ENCODE data around the gene ONECUT2.
"Not testable (repeated sequence)": the region's sequence is repeated elsewhere in the genome, so short reads cannot be mapped to it uniquely, and the experiment has no call there.

Gene ONECUT2

DNA sequence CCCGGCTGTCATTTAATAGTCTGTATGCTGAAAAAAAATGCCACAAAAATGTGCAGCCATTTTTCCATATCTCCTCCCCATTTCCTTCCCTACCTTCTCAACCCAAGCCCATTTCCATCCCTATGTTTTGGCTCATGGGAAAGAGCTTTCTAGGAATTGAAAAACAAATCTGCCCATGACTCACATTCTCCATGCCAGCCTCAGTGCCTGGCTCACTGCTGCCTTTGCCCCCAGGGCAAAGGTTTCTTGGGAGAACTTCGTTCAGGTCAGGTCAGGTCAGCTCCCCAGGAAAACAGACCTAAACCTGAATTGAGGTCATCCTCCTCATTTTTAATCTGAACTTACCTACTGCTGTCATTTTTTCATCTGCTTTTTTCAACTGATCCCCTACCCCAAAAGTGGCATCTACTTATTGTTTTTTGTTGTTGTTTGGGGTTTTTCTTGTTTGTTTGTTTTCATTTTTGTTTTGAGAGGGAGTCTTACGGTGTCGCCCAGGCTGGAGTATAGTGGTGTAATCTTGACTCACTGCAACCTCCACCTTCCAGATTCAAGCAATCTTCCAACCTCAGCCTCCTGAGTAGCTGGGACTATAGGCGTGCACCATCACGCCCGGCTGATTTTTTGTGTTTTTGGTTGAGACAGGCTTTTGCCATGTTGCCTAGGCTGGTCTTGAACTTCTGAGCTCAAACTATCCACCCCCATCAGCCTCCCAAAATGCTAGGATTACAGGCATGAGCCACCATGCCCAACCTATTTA, 84.7 kb downstream of the ONECUT2 start:
- H3K4me1 Mint-ChIP-seq (ENCODE audit: low read depth): peaks cover 5% of the 10 kb centered on the region
- H3K9me3 Mint-ChIP-seq: no peaks in the 10 kb centered on the region
- peaks cover 20% of the 10 kb centered on the region for H3K27me3 Mint-ChIP-seq
- H3K36me3 Mint-ChIP-seq (ENCODE audit: low read depth): no peaks in the 10 kb centered on the region
- H3K27ac Mint-ChIP-seq: no peak overlapping the region
- H3K4me3 Mint-ChIP-seq: no peak overlapping the region

DNA sequence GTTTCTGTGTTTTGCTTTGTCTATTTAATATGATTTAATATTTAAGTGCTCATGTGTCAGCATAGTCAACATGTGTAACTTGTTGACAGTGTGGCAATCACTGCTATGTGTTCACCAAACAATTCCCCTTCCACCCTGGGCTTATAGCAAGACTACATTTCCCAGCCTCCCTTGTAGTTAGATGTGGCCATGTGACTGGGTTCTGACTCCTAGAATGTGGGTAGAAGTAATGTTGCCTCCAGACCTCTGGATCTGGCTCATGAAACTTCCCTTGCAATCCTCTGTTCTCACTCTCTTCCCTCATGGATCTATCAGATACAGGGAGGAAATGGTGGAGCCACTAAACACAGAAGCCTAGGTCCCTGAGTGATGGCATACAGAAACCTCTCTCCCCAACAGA, 87.2 kb downstream of the ONECUT2 start:
- H3K4me3 Mint-ChIP-seq; H3K27ac Mint-ChIP-seq; H3K36me3 Mint-ChIP-seq (ENCODE audit: low read depth); H3K9me3 Mint-ChIP-seq; H3K4me1 Mint-ChIP-seq (ENCODE audit: low read depth): not testable (repeated sequence)
- H3K27me3 Mint-ChIP-seq: peaks cover 13% of the 10 kb centered on the region

GRCh38 chr18:57523171-57523956, 88.2 kb downstream of the ONECUT2 start:
- H3K9me3 Mint-ChIP-seq: no peaks in the 10 kb centered on the region
- H3K27ac Mint-ChIP-seq: no peak overlapping the region
- no peaks in the 10 kb centered on the region for H3K36me3 Mint-ChIP-seq (ENCODE audit: low read depth)
- H3K4me3 Mint-ChIP-seq: no peak overlapping the region
- peaks cover 11% of the 10 kb centered on the region for H3K27me3 Mint-ChIP-seq
- peaks cover 5% of the 10 kb centered on the region for H3K4me1 Mint-ChIP-seq (ENCODE audit: low read depth)

GRCh38 chr18:57527556-57528229, 92.5 kb downstream of the ONECUT2 start:
- Mint-ChIP-seq H3K27me3 (peaks cover under 1% of the 10 kb centered on the region), H3K4me1 (ENCODE audit: low read depth) (peaks cover 5% of the 10 kb centered on the region), H3K4me3 (no peak overlapping the region), H3K36me3 (ENCODE audit: low read depth) (no peaks in the 10 kb centered on the region), H3K9me3 (no peaks in the 10 kb centered on the region), H3K27ac (no peak overlapping the region)

DNA sequence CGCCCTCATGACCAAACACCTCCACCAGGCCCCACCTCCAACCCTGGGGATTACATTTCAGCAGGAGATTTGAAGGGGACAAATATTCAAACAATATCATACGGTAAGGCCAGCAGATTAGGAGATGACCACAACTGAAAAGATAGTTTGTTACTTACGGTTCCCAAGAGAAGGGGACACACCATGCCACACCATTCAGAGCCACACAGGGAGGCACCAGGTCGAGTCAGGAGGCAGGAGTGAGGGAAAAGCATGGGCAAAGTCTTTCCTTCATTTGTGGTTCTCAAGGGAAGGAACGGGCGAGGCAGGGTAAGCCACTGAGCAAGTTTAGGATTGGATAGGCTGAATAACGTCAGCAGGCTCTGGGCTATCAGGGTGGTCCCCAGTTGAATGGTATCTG, 94.0 kb downstream of the ONECUT2 start:
- Mint-ChIP-seq H3K27ac (no peak overlapping the region), H3K27me3 (peaks cover 3% of the 10 kb centered on the region), H3K9me3 (no peaks in the 10 kb centered on the region), H3K4me3 (no peak overlapping the region), H3K4me1 (ENCODE audit: low read depth) (no peaks in the 10 kb centered on the region), H3K36me3 (ENCODE audit: low read depth) (no peaks in the 10 kb centered on the region)

DNA sequence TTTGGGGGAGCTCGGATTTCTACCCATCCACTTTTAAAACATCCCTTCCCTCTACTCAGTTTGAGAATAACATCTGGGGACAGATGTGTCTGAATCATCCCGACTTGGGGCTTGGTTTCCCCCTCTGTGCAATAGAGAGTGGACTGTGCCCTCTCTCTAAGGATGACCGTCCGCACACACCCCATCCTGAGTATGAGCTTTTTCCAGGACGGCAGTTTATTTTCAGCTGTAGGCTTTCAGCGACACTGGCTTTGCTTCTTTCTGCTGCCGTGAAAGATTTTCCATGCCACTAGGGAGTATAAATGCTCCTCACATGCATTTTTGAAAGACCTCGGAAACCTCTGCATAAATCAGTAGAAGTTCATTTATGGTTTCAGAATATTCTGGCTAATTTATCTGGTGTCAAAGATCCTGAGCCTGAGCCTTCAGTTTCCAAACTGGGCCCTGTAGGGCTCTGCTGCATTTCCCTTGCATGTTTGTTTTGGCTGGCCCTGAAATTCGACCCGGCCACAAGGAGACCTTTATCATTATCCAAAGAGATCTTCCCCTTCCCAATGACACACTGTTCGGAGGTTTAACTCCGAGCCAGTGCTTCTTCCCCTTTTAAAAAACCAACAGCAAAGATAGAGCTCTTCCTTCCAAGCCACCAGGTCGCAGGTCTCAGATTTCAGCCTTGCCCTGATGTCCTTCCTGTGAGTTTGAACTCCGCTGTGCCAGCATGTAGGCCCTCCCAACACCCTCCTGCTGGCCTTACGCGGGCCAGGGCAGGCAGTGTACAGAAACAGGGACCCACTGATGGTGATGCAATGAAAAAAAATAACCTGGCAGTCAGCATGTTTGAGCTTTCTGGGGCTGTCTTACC, 98.1 kb downstream of the ONECUT2 start:
- no peaks in the 10 kb centered on the region for H3K9me3 Mint-ChIP-seq
- no peak overlapping the region for H3K27ac Mint-ChIP-seq
- no peaks in the 10 kb centered on the region for H3K4me1 Mint-ChIP-seq (ENCODE audit: low read depth)
- H3K36me3 Mint-ChIP-seq (ENCODE audit: low read depth): no peaks in the 10 kb centered on the region
- peaks cover 3% of the 10 kb centered on the region for H3K27me3 Mint-ChIP-seq
- no peak overlapping the region for H3K4me3 Mint-ChIP-seq

- no peaks in the 10 kb centered on the region for H3K4me1 Mint-ChIP-seq (ENCODE audit: low read depth)
- H3K36me3 Mint-ChIP-seq (ENCODE audit: low read depth): no peaks in the 10 kb centered on the region
- no peaks in the 10 kb centered on the region for H3K9me3 Mint-ChIP-seq
- no peak overlapping the region for H3K27ac Mint-ChIP-seq
- H3K4me3 Mint-ChIP-seq: no peak overlapping the region
- peaks cover 3% of the 10 kb centered on the region for H3K27me3 Mint-ChIP-seq
These were observed 98.8 kb downstream of the ONECUT2 start for GRCh38 chr18:57533868-57534510.

DNA sequence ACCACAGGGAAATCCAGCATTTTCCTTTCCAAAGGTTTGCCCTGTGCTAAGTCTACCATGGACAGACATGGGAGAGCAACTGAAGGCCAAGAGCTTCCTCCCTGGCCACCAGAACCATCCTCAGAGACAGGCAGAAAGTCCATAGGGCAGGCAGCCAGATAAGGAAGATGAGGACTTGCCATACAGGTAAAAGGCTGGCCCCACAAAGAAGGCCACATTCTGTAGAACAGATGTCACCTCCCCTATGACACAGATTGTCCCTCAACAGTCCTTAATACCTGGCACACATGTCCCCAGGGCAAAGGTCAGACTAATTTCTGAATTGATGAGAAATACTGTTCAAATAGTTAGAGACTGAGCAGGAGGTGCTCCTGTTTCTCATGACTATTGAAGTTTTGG, 99.3 kb downstream of the ONECUT2 start:
- Mint-ChIP-seq H3K9me3 (no peaks in the 10 kb centered on the region), H3K36me3 (ENCODE audit: low read depth) (no peaks in the 10 kb centered on the region), H3K4me3 (no peak overlapping the region), H3K4me1 (ENCODE audit: low read depth) (no peaks in the 10 kb centered on the region), H3K27ac (no peak overlapping the region), H3K27me3 (peaks cover 3% of the 10 kb centered on the region)

DNA sequence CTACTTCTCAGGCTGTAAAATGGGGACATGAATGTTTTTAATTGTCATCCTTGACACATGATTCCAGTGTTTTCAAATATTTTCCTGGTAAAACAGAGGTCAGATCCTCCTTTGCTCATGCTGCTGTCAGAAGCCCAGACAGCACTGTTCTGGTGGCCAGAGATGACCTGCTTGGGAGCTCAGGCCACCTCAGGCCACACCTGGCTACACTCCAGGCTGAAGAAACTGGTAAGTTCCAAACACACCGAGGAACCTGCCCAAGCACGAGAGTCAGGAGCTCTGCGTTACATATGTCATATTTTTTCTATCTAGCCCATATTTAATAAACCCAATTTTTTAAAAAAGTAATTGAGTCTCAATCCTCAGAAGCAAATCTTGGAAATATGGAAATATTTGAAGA, 103.4 kb downstream of the ONECUT2 start:
- H3K27ac Mint-ChIP-seq: no peak overlapping the region
- no peaks in the 10 kb centered on the region for H3K27me3 Mint-ChIP-seq
- H3K4me1 Mint-ChIP-seq (ENCODE audit: low read depth): no peaks in the 10 kb centered on the region

GRCh38 chr18:57539702-57540101, 104.5 kb downstream of the ONECUT2 start:
- Mint-ChIP-seq H3K36me3 (ENCODE audit: low read depth) (no peaks in the 10 kb centered on the region), H3K4me3 (no peak overlapping the region), H3K9me3 (no peaks in the 10 kb centered on the region)

More for the DNA sequence above, 103.4 kb downstream of the ONECUT2 start:
- H3K9me3 Mint-ChIP-seq: no peaks in the 10 kb centered on the region
- H3K4me3 Mint-ChIP-seq: no peak overlapping the region
- no peaks in the 10 kb centered on the region for H3K36me3 Mint-ChIP-seq (ENCODE audit: low read depth)

More at GRCh38 chr18:57539702-57540101, 104.5 kb downstream of the ONECUT2 start:
- H3K27me3 Mint-ChIP-seq: no peaks in the 10 kb centered on the region
- H3K27ac Mint-ChIP-seq: no peak overlapping the region
- H3K4me1 Mint-ChIP-seq (ENCODE audit: low read depth): no peaks in the 10 kb centered on the region
